NCI-H2196 (cell line): ENCODE data around the gene PPP6R1.
A peak's percentile ranks its signal among the peaks of the same experiment; 100 is the strongest.
"Not testable (repeated sequence)": the region's sequence is repeated elsewhere in the genome, so short reads cannot be mapped to it uniquely, and the experiment has no call there.

Source experiments
- DNase-seq: peaks from one replicate; lab custom pipeline; 2025; ENCODE audit not compliant: unreplicated experiment; lab: John Stamatoyannopoulos, UW

PPP6R1 gene

GRCh38 chr19:55224679-55225414, 34.0 kb downstream of the PPP6R1 start:
- DNase-seq, result not testable (repeated sequence)

GRCh38 chr19:55224038-55224665, 34.7 kb downstream of the PPP6R1 start:
- DNase-seq, result no peak

GRCh38 chr19:55223291-55224037, 35.4 kb downstream of the PPP6R1 start:
- DNase-seq, result no peak

GRCh38 chr19:55220525-55220924, 38.3 kb downstream of the PPP6R1 start:
- no peak for DNase-seq

GRCh38 chr19:55216461-55217198, 42.2 kb downstream of the PPP6R1 start:
- DNase-seq, result peak; percentile 96

DNA sequence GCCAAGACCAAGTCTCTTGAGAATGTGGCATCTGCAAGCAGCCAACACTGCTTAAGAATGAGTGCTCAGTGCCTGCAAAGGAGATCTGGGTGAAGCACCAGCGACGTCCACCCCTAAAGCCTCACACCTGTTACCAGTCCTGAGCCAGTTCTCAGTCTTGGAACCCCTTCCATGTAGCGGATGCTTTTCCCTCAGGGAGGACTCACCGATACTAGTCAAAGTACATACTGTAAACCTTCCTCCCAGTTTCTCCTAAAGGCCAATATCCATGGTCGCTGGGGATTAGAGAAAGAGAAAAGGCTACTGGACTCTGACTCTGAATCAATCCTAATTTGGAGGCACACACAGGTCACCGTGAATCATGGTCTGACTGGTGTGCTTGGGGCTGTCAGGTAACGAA, 45.3 kb downstream of the PPP6R1 start:
- no peak for DNase-seq

DNA sequence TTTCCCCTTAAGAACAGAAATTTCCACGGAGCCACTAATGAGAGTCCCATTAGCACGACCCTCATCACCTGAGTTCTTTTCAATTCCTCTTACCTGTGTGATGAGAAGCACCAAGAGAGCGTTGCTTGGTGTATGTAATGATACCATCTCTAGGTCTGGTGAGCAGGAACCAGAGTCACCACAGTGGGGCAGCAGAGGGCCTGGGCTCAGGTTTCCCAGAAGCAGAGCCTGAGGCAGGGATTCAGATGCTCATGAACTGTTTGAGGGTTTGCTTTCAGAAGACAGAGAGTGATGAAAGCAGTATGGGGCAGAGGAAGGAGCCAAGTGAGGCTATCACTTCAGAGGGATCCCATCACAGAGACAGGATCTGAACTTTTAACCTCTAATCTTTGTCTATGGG, 46.4 kb downstream of the PPP6R1 start:
- peak; percentile 12 for DNase-seq

DNA sequence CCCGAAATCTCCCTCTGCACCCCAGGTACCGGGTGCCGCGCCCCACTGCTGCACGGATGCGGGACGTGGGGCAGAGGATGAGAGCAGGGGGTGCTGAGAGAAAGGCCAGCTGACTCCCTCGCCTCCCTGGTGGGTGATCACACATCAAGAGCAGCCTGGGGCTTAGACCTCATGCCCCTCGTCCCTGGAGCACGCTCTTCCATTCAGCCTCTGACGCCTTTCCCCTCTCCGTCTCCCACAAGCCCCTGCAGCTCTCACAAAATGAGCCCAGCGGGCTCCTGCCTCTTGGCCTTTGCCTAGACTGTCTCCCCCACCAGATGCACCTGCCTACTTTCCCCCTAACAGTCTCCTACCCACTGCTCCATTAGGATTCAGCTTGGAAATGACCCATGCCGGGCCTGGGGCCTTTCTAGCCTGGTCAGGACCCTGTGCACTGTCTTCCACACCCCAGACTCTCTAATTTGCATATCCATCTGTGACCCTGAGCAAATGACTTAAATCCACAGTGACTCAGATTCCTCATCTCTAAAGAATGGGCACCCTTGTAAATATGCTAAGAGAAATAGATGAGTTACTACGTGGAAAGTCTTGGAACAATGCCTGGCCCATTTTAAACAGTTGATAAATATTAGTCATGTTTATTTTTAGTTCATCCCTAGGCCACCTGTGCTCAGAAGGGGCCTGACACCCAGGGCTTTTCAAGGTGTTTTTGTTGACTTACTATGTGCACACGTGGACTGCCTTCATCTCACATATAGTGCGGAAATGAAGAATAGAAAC, 48.9 kb downstream of the PPP6R1 start:
- DNase-seq, result peak; percentile 76

- no peak for DNase-seq
Observed at GRCh38 chr19:55208880-55209692, 49.7 kb downstream of the PPP6R1 start, which contains the start of gene PTPRH. PTPRH (minus strand) TSS chr19:55209501; CDS start chr19:55209433, 68 bp downstream.

GRCh38 chr19:55206664-55207500, 51.9 kb downstream of the PPP6R1 start:
- peak; percentile 88 for DNase-seq

GRCh38 chr19:55202199-55202598, 56.6 kb downstream of the PPP6R1 start:
- not testable (repeated sequence) for DNase-seq

DNA sequence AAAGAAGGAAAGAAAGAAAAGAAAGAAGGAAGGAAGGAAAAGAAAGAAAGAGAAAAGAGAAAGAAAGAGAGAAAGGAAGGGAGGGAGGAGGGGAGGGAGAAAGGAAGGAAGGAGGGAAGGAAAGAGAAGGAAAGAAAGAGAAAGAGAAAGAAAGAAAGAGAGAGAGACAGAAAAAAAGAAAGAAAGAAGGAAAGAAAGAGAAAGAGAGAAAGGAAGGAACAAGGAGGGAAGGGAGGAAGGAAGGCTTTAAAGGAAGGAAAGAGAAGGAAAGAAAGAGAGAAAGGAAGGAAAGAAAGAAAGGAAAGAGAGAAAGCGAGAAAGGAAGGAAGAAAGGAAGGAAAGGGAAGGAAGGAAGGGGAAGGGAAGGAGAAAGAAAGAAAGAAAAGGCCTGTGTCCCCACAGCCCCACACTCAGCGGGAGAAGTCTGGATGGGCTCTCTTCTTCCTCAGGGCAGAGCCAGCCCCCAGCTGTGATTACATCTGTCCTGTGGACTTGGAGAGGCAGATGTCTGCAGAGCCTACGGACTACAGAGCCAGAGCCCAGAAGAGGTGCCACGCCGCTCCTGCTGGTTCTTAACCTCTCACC, 59.1 kb downstream of the PPP6R1 start:
- DNase-seq, result no peak

DNA sequence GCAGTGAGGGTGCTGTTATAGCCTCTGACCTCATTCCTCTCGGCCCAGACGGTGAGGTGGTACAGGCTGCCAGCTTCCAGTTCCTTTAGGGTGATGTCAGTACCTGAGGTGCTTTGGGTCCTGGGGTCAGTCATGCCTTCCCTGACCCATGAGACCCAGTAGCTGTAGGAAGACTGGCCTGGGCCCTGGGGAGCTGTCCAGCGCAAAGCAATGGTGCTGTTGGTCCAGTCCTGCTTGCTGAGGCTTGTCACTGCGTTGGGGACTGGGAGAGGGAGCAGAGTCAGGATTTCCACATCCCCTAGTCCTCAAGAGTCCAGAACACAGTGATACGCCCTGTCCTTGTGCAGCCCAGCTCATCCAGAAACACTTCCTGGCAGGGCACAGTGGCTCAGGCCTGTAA, 60.2 kb downstream of the PPP6R1 start:
- DNase-seq, result no peak

GRCh38 chr19:55197528-55197927, 61.3 kb downstream of the PPP6R1 start:
- peak; percentile 24 for DNase-seq

- no peak for DNase-seq
Observed at GRCh38 chr19:55196803-55197202, 62.0 kb downstream of the PPP6R1 start.

GRCh38 chr19:55193481-55193880, 65.3 kb downstream of the PPP6R1 start:
- no peak for DNase-seq

GRCh38 chr19:55189403-55189835, 69.4 kb downstream of the PPP6R1 start:
- DNase-seq, result no peak

- no peak for DNase-seq
Observed at GRCh38 chr19:55188625-55189024, 70.2 kb downstream of the PPP6R1 start.
